ENCODE results near the gene FBXO31. TPM values are rescaled to one million over a fixed set of nuclear protein-coding genes. Genes with fewer than 3 reads are reported as not detected.

FBXO31 gene
- total and polyA plus RNA-seq, 2 experiments from 2014 or later, result 15.4 to 26.1 TPM

DNA sequence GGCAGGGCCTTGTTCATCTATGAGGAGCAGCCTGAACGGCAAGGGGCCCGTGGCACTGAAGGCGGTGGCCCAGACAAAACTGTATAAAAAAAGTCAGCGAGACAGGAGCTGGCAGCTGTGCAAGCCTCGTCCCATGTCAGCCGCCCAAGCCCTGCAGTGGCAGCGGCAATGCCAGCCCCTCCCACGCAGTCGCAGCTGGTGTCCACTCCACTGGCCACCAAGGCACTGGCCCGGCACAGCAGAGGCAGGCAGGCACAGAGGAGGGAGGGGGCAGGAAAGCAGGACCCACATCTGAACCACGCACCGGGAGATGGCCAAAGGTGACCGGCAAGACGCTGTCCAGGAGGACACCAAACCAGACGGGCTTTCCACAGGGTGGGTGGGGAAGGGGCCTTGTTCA lies 50.5 kb downstream of the FBXO31 start:
- Histone ChIP-seq H3K27ac (no peak overlapping the region), H3K4me1 (ENCODE audit: low read depth) (no peaks in the 10 kb centered on the region), H3K27me3 (no peaks in the 10 kb centered on the region), H3K36me3 (peaks cover 5% of the 10 kb centered on the region), H3K4me3 (no peak overlapping the region), H3K9me3 (ENCODE audit: low read depth) (no peaks in the 10 kb centered on the region)
- no peak for DNase-seq (ENCODE audit: low read depth in 1 of 2, low spot score in 1 of 2)
- no peak for TF ChIP-seq CTCF (IDR thresholded peaks at IDR 0.05; ENCODE audit: low read depth, low read length)

- no peaks in the 10 kb centered on the region for H3K9me3 ChIP-seq (ENCODE audit: low read depth)
- H3K4me3 ChIP-seq, result no peak overlapping the region
- peaks cover 5% of the 10 kb centered on the region for H3K36me3 ChIP-seq
- no peaks in the 10 kb centered on the region for H3K4me1 ChIP-seq (ENCODE audit: low read depth)
- DNase-seq (ENCODE audit: low read depth in 1 of 2, low spot score in 1 of 2), result no peak
- TF ChIP-seq CTCF (IDR thresholded peaks at IDR 0.05; ENCODE audit: low read depth, low read length), result no peak
- no peaks in the 10 kb centered on the region for H3K27me3 ChIP-seq
- H3K27ac ChIP-seq, result no peak overlapping the region
Measured at GRCh38 chr16:87332150-87332549, 51.4 kb downstream of the FBXO31 start.

DNA sequence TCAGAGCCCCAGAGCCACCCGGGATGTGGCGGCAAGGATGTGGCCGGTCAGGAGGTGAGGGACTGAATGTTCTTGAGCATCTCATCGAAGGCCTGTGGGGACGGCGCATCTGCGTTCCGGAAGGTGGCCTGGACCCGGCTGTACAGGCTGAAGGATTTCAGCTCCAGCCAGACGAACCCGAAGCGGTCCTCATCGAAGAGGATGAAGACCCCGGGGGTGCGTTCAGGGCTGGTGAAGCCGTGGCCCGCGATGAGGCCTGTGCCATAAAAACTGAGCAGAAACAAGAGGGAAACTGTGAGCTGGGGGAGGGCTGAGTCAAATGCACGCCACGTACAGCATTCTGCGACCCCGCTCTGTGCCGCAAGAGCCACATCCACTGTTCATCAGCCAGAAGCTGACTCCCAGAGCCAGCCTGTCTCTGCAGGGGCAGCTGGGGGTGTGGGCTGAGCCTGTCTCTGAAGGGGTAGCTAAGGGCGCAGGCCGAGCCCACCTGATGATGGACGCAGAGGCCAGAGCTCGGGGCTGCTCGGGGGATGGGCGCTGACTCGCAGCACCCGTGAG lies 52.3 kb downstream of the FBXO31 start:
- no peak for TF ChIP-seq CTCF (IDR thresholded peaks at IDR 0.05; ENCODE audit: low read depth, low read length)
- Histone ChIP-seq H3K27me3 (no peaks in the 10 kb centered on the region), H3K36me3 (peaks cover 5% of the 10 kb centered on the region), H3K9me3 (ENCODE audit: low read depth) (no peaks in the 10 kb centered on the region), H3K27ac (no peak overlapping the region), H3K4me1 (ENCODE audit: low read depth) (no peaks in the 10 kb centered on the region), H3K4me3 (no peak overlapping the region)
- no peak for DNase-seq (ENCODE audit: low read depth in 1 of 2, low spot score in 1 of 2)

DNA sequence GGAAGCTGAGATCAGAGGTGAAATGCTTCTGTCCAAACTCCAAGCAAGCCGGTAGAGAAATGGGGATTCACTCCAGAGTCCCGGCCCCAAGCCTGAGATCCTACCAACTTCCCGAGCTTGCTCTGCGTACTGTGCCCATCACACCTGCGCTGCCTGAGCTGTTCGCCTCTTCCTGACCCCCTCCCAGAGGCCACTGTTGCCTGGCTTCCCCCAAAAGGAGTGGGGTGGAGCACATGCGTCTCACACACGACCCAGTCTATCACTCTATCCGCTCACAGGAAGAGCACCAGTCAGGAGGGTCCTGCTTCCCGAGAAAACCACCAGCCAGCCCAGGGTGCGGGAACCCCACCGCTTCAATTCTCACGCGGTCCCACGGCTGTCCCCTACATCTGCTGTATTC lies 52.9 kb downstream of the FBXO31 start:
- Histone ChIP-seq H3K9me3 (ENCODE audit: low read depth) (no peaks in the 10 kb centered on the region), H3K27me3 (no peaks in the 10 kb centered on the region), H3K4me3 (no peak overlapping the region), H3K27ac (no peak overlapping the region), H3K36me3 (peaks cover 5% of the 10 kb centered on the region), H3K4me1 (ENCODE audit: low read depth) (no peaks in the 10 kb centered on the region)
- DNase-seq (ENCODE audit: low read depth in 1 of 2, low spot score in 1 of 2), result no peak
- TF ChIP-seq CTCF (IDR thresholded peaks at IDR 0.05; ENCODE audit: low read depth, low read length), result no peak

GRCh38 chr16:87330257-87330624 lies 53.3 kb downstream of the FBXO31 start:
- Histone ChIP-seq H3K9me3 (ENCODE audit: low read depth) (no peaks in the 10 kb centered on the region), H3K27ac (no peak overlapping the region), H3K4me1 (ENCODE audit: low read depth) (no peaks in the 10 kb centered on the region), H3K4me3 (no peak overlapping the region), H3K27me3 (no peaks in the 10 kb centered on the region), H3K36me3 (peaks cover 5% of the 10 kb centered on the region)
- no peak for DNase-seq (ENCODE audit: low read depth in 1 of 2, low spot score in 1 of 2)
- TF ChIP-seq CTCF (IDR thresholded peaks at IDR 0.05; ENCODE audit: low read depth, low read length), result no peak
